AG08396 (cell line): ENCODE measurements around the gene ZNF44.
"Not testable (repeated sequence)": the region's sequence is repeated elsewhere in the genome, so short reads cannot be mapped to it uniquely, and the experiment has no call there.

Source experiments
- DNase-seq: peaks from one replicate; pipeline ENCODE4 v3.0.0; 2012; ENCODE audit warnings: low spot score, mixed read lengths

Gene ZNF44

DNA sequence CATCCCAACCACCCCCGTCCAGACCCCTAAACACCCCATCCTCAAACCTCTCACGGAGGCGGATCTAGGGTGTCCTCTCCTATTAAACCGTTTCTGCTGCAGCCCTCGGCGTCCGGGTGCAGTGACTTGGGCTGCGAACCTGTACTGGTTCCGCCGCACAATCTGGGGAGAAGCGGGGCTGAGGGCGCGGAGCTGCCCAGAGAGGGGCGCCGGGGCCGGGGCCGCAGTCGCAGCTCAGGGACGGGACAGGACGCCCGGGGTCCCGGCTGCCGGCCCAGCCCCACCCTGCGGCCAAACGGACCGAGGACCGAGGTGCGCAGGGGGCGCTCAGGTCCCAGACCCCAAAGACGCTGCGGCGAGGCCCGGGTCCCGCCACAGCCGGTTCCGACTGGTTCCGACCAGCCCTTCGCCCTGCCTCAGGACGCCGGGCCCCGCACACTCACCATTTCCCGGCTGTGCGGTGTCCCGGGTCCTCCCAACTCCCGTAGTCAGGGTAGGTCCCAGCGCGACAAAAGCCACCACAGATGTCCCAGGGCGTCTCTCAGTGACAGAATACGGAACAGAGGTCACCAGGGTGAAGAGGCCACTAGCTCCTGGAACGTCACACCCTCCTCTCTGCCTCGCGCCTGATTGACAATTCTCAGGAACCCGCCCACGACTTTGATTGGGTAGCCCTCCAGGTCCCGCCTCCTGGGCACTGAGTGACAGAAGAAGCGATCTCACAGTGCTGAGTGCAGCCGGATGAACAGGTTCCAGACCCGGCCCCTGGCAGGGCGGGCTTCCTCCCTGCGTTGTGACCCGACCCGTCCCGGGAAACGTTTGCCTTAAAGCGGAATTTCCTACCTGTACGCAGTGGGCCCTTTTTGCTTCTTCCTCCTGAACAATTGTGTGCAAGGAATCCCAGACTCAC is at the start of gene ZNF44:
TSS of gene ZNF44 (minus strand) at position 635 of the 910 bp plus-strand sequence. CDS start at position 446, 189 bp downstream.
- DNase-seq, result peak; percentile 94

DNA sequence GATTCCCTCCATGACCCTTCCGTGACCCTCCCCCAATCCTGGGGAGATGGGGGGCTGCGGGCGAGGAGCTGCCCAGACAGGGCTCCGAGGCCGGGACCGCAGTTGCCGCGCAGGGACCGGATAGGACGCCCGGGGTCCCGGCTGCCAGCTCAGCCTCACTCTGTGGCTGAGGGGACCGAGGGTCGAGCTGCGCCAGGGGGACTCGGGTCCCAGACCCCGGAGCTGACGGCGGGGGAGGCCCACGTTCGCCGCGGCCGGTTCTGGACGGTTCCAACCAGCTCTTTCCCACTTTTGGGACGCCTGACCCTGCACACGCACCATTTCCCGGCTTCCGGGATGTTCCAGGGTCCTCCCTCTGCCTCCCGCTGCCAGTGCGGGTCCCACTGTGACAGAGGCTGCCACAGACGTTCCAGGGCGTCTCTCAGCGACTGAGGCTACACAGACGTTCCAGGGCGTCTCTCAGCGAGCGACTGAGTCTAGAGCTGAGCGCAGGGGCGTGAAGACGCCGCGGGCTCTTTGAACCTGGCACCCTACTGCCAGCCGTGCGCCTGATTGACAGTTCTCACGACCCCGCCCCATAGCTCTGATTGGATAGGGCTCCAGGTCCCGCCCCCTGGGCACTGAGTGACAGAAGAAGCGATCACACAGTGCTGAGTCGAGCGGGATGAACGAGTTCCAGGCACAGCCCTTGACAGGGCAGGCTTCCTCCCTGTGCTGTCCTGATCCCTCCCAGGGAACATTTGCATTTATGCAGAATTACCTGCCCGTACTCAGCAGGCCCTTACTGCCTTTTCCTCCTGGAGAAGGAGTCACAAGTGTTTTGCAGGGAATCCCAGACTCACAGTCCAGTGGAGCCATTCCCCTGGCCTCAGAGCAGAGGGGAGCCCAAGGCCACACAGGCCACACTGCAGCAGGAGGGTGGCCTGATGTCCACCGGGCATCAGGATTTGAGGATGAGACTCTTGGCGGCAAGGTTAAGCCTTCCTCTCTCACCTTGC is 38.8 kb upstream of the ZNF44 start, which contains the start of gene ZNF563:
TSS of gene ZNF563 (minus strand) at position 472 of the 998 bp plus-strand sequence. CDS start at position 321, 151 bp downstream.
- DNase-seq, result peak; percentile 96

- DNase-seq, result no peak
These were observed 36.7 kb upstream of the ZNF44 start for GRCh38 chr19:12331211-12331941.

- no peak for DNase-seq
These were observed 35.7 kb upstream of the ZNF44 start for GRCh38 chr19:12330340-12330739.

DNA sequence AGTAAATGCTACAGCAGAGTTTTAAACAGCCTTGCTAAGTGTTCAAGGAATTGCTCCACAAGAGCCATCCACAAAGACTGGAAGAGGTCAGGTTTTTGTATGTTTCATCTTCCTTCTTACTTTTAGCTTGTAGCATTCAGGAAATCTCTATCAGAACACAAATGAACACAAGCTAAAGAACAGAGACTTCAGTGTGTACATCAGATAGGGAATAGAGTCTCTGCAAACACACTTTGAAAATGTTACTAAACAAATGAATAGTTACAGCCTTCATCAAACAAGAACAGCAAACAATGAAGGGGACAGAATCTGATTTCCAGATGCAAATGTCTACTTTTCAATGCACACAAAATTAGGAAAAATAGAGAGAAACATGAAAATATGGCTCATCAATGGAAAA is 31.0 kb upstream of the ZNF44 start:
- DNase-seq, result no peak

DNA sequence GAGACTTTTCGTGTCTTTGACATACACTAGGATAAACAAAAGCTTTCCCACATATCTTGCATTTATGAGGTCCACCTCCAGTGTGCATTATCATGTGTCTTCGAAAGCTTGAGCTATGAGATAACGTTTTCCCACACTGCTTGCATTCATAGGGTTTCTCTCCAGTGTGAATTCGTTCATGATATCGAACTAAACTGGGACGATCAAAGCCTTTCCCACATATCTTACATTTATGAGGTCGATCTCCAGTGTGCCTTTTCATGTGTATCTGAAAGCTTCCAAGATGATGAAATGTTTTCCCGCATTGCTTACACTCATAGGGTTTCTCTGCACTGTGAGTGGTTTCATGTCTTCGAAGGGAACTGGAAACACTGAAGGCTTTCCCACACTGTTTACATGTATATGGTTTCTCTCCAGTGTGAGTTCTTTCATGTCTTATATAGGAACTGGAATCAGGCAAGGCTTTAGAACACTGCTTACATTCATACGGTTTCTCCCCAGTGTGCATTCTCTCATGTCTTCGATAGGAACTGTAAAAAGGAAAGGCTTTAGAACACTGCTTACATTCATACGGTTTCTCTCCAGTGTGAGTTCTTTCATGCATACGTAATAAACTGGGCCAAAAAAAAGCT is 24.2 kb upstream of the ZNF44 start:
- DNase-seq, result no peak

DNA sequence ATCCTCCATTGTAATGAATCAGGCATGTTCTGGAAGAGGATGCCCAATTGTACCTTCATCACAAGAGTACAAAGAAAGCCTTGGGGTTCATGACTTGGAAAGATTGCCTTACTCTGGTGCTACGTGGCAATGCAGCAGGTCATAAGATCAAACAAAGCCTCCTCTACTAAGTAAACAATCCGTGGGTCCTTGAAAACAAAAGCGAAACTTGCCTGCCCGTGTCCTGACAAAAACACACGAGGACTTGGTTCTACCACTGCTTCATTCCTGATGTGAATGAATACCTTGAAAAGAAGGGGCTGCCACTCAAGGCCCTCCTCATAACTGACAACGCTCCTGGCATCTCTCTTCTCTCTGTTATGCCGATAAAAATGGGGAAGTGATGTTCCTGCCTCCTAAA is 19.9 kb upstream of the ZNF44 start:
- DNase-seq, result no peak

DNA sequence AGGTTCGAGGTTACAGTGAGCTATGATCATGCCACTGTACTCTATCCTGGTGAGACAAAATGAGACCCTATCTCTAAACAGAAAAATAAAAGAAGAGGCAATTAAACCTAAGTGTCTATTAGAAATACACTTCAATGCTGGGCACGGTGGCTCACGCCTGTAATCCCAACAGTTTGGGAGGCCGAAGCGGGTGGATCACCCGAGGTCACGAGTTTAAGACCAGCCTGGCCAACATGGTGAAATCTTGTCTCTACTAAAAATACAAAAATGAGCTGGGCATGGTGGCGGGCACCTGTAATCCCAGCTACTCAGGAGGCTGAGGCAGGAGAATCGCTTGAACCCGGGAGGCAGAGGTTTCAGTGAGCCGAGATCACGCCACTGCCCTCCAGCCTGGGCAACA is 14.2 kb upstream of the ZNF44 start:
- DNase-seq, result not testable (repeated sequence)

DNA sequence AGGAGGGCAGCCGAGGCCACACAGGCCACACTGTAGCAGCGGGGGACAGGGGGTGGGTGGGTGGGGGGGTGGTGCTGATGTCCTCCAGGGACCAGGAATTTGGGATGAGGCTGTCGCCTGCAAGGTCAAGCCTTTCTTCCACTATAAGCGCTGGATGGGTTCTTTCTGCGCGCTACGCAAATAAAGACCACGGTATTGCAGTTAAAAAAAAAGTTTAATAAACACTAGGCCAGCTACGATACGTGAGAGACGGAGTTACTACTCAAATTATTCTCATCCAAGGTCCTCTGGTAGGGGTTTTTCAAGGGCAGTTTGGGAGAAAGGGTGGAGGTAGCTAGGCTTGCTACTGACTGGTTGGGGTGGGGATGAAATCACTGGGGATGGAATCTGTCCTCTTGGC is 508 bp upstream of the ZNF44 start:
- no peak for DNase-seq

- peak; percentile 69 for DNase-seq
These were observed 870 bp downstream of the ZNF44 start for GRCh38 chr19:12293777-12294248.

DNA sequence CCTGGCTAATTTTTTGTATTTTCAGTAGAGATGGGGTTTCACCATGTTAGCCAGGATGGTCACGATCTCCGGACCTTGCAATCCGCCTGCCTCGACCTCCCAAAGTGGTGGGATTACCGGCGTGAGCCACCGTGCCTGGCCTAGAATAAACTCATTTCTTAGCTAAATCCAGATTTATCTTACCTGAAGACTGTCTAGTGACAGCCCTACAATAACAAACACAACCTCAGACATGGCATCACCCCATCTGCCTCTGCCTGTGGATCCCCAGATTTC is 5.0 kb downstream of the ZNF44 start:
- no peak for DNase-seq

- DNase-seq, result no peak
These were observed 6.7 kb downstream of the ZNF44 start for GRCh38 chr19:12287958-12288500.

GRCh38 chr19:12284631-12285030 is 10.1 kb downstream of the ZNF44 start:
- no peak for DNase-seq

DNA sequence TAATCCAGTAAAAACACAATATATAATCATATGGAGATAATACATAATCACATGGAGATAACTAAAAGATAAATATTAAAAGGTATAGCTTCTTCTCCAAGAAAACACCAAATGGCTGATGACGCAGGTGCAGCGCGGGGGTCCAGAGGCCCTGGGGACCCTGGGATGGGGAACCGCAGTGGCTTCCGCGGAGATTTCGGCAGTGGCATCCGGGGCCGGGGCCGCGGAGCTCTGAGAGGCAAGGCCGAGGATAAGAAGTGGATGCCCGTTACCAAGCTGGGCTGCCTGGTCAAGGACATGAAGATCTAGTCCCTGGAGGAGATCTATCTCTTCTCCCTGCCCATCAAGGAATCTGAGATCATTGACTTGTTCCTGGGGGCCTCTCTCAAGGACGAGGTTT is 10.5 kb downstream of the ZNF44 start:
- DNase-seq, result no peak

- DNase-seq, result no peak
These were observed 16.0 kb downstream of the ZNF44 start for GRCh38 chr19:12278713-12279112.

GRCh38 chr19:12272980-12273901 is 21.4 kb downstream of the ZNF44 start:
- DNase-seq, result no peak

- DNase-seq, result no peak
These were observed 22.3 kb downstream of the ZNF44 start for GRCh38 chr19:12272386-12272785.

DNA sequence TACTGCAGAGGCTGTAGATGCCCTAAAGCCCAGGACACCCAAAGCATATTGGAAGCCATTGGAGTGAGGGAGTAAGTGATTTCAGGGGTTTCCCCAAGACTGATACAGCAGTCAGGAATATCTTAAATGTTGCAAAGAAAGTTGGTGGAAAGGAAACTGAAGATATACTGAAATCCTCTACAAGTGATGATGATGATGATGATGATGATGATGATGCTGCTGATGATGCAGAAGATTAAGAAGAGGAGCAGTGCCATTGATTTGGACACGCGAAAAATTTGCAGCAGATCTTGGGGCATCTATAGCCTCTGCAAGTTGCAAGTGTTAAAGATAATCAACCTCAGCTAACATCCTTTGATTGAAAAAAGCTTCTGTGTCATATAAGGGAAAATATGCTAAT is 23.8 kb downstream of the ZNF44 start:
- DNase-seq, result no peak

- no peak for DNase-seq
These were observed 28.6 kb downstream of the ZNF44 start for GRCh38 chr19:12265921-12266704.
